ENCODE measurements around the gene RBM15B. TPM values are rescaled to one million over a fixed set of nuclear protein-coding genes. Genes with fewer than 3 reads are reported as not detected.

RBM15B gene
- total RNA-seq, 2 donors from 2014 or later = 21.1 to 22.8 TPM

DNA sequence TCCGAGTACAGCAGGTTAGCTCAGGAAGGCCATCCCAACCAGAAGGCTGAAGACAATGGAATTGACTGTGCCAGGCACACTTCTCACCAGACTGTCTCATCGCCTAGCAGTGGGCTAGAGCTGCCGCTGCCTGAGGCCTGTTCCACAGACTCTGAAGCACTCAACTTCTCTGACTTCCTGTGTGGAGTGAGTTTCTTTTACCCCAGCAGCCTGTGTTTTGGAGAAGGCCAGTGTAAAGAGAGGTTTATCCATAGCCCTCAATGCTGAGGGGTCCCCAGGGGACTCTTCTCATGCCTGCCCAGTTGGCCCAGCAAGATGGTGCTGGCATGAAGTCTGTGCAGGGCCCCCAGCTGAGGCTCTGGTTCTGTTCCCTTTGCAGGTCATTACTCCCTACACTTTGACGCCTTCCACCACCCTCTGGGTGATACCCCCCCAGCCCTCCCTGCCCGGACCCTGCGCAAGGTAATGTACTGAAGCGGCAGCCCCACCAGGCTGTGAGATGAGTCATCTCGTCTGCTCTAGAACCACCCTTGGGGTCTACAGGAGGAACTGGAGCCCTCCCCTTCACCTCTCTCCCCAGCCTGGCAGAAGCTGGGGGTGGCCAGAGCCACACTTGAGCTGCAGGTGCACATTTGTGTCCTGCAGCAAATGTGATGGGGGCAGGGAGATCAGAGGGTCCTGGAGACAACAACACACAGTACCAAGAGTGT is 11.2 kb upstream of the RBM15B start:
- intact Hi-C loops (cut with DNase I) = loop anchor here (10.0 kb wide), 1 partner anchor 745 kb away; no protein-coding TSS in a partner anchor
- no peaks in the 10 kb centered on the region for H3K36me3 ChIP-seq (replicated peaks in 1 of 2; ENCODE audit: insufficient read depth in 1 of 2, low read depth in 2 of 2)
- H3K4me1 ChIP-seq = peaks cover 10% of the 10 kb centered on the region
- no peaks in the 10 kb centered on the region for H3K27me3 ChIP-seq
- no peak for DNase-seq
- WGBS, 2 donors = 69 to 100% methylated on average over 1 to 8 of the region's 8 CpGs
- H3K4me3 ChIP-seq = no peak overlapping the region
- TF ChIP-seq POLR2A (IDR thresholded peaks at IDR 0.05) = no peak
- TF ChIP-seq, protein P1, sequence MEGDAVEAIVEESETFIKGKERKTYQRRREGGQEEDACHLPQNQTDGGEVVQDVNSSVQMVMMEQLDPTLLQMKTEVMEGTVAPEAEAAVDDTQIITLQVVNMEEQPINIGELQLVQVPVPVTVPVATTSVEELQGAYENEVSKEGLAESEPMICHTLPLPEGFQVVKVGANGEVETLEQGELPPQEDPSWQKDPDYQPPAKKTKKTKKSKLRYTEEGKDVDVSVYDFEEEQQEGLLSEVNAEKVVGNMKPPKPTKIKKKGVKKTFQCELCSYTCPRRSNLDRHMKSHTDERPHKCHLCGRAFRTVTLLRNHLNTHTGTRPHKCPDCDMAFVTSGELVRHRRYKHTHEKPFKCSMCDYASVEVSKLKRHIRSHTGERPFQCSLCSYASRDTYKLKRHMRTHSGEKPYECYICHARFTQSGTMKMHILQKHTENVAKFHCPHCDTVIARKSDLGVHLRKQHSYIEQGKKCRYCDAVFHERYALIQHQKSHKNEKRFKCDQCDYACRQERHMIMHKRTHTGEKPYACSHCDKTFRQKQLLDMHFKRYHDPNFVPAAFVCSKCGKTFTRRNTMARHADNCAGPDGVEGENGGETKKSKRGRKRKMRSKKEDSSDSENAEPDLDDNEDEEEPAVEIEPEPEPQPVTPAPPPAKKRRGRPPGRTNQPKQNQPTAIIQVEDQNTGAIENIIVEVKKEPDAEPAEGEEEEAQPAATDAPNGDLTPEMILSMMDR (IDR thresholded peaks at IDR 0.05) = no peak
- H3K27ac ChIP-seq = no peak overlapping the region
- no peak for ATAC-seq
- H3K9me3 ChIP-seq = no peaks in the 10 kb centered on the region

DNA sequence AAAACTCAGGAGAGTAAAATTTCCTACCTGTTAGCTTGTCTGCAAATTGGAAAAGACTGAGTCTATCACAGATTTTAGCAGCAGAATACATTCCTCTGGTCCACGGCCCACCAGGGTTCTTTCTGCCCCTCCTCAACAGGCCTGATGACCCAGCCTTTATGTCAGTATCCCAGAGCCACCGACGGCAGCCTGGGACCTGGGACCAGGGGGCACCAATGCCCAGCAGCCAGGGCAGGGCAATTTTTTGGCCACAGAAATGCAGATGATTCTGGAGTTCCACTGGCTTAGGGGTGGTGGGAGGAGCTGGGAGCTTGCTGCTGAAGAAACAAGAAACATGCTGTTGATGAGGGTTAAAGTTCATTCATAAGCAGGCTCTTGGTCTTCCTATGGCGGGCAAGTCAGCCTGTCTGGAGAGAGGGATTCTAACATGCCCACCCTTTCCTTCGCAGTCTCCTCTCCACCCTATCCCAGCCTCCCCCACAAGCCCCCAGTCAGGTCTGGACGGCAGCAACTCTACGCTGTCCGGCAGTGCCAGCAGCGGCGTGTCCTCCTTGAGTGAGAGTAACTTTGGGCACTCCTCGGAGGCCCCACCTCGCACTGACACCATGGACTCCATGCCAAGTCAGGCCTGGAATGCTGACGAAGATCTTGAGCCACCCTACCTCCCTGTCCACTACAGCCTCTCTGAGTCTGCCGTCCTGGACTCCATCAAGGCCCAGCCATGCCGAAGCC is 10.3 kb upstream of the RBM15B start:
- intact Hi-C loops (cut with DNase I) = no loop called here
- H3K9me3 ChIP-seq = no peaks in the 10 kb centered on the region
- no peaks in the 10 kb centered on the region for H3K36me3 ChIP-seq (replicated peaks in 1 of 2; ENCODE audit: insufficient read depth in 1 of 2, low read depth in 2 of 2)
- no peak for DNase-seq
- no peak overlapping the region for H3K27ac ChIP-seq
- no peaks in the 10 kb centered on the region for H3K27me3 ChIP-seq
- 82 to 89% methylated on average over 15 of the region's 15 CpGs for WGBS, 2 donors
- ATAC-seq = no peak
- no peak for TF ChIP-seq POLR2A (IDR thresholded peaks at IDR 0.05)
- TF ChIP-seq, protein P1 (IDR thresholded peaks at IDR 0.05) = no peak
- no peak overlapping the region for H3K4me3 ChIP-seq
- H3K4me1 ChIP-seq = peaks cover 11% of the 10 kb centered on the region

DNA sequence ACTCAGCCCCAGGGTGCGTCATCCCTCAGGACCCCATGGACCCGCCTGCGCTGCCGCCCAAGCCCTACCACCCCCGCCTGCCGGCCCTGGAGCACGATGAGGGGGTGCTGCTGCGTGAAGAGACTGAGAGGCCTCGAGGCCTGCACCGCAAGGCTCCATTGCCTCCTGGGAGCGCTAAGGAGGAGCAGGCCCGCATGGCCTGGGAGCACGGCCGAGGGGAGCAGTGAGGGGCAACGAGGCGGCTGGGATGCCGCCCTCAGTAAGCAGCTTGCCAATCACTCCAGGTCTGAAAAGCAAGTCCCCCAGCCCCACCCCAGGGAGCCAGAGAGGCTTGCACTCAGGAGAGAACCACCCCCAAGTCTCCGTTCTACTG is 9.8 kb upstream of the RBM15B start:
- Histone ChIP-seq H3K9me3 (no peaks in the 10 kb centered on the region), H3K4me1 (peaks cover 17% of the 10 kb centered on the region), H3K27ac (no peak overlapping the region), H3K4me3 (no peak overlapping the region), H3K36me3 (replicated peaks in 1 of 2; ENCODE audit: insufficient read depth in 1 of 2, low read depth in 2 of 2) (no peaks in the 10 kb centered on the region), H3K27me3 (no peaks in the 10 kb centered on the region)
- no peak for DNase-seq
- no peak for ATAC-seq
- intact Hi-C loops (cut with DNase I) = no loop called here
- 92 to 95% methylated on average over 17 to 18 of the region's 18 CpGs for WGBS, 2 donors
- no peak for TF ChIP-seq POLR2A (IDR thresholded peaks at IDR 0.05)
- TF ChIP-seq, protein P1 (IDR thresholded peaks at IDR 0.05) = no peak

DNA sequence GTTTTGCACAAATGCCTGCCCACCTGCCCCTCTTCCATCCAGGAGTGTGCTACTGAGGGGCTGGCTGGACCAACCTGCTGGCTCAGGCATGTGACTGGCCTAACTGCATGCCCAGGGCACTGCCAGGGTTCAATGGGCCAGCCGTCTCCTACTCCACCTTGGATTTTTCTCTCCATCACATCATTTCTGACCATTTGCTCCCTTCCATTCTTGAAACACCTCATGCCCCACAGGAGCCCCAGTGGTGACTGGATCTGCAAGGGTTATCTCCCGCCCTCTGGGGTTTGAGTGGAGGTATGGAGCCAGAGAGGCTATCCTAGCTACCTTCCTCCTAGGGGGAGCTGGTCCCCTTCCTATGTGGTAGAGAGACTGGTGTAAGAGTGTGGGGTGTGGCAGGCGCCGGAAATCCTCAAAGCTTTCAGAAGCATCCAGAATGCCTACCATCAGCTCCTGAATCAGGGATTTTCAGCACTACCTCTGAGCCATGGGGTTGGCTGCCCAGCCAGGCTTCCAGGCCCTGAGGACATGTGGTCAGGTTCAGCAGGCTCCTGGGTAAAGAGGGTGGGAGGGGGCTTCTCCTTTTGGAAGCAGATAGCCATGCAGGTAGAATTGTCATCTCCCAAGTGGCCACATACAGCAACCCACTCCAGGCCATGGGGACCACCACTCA is 8.9 kb upstream of the RBM15B start:
- H3K9me3 ChIP-seq = no peaks in the 10 kb centered on the region
- H3K27ac ChIP-seq = no peak overlapping the region
- no peak for TF ChIP-seq POLR2A (IDR thresholded peaks at IDR 0.05)
- TF ChIP-seq, protein P1 (IDR thresholded peaks at IDR 0.05) = no peak
- intact Hi-C loops (cut with DNase I) = no loop called here
- no peak overlapping the region for H3K4me3 ChIP-seq
- H3K36me3 ChIP-seq (replicated peaks in 1 of 2; ENCODE audit: insufficient read depth in 1 of 2, low read depth in 2 of 2) = no peaks in the 10 kb centered on the region
- DNase-seq (no peak), ATAC-seq (no peak)
- 96 to 100% methylated on average over 4 of the region's 4 CpGs for WGBS, 2 donors
- peaks cover 26% of the 10 kb centered on the region for H3K4me1 ChIP-seq
- no peaks in the 10 kb centered on the region for H3K27me3 ChIP-seq

Measured in body of pancreas (tissue), 4 donors.